ENCODE measurements around the gene TAS2R16.

TAS2R16 gene

GRCh38 chr7:122988333-122988732, 7.2 kb downstream of the TAS2R16 start:
- TF ChIP-seq CTCF (IDR thresholded peaks at IDR 0.05; ENCODE audit: low read depth, low read length, poor library complexity, severe bottlenecking) (no peak), EZH2phosphoT487 (IDR thresholded peaks at IDR 0.05; ENCODE audit: borderline replicate concordance, low read length) (no peak)
- no peaks in the 10 kb centered on the region for H3K27me3 ChIP-seq (ENCODE audit: control insufficient read depth, low read length)
- H3K79me2 ChIP-seq (ENCODE audit: control insufficient read depth, low read length) = no peaks in the 10 kb centered on the region
- H3K9me2 ChIP-seq (replicated peaks; ENCODE audit: control insufficient read depth, low read length) = no peaks in the 10 kb centered on the region
- H3K4me2 ChIP-seq (ENCODE audit: low read length) = no peak overlapping the region
- H3K4me3 ChIP-seq (ENCODE audit: low read length) = no peak overlapping the region
- H3F3A ChIP-seq (ENCODE audit: control insufficient read depth, insufficient read depth) = no peaks in the 10 kb centered on the region
- H3K9me3 ChIP-seq (ENCODE audit: control insufficient read depth, insufficient read depth, low read length) = no peaks in the 10 kb centered on the region
- H3K4me1 ChIP-seq (ENCODE audit: control insufficient read depth, low read length) = no peaks in the 10 kb centered on the region
- no peak overlapping the region for H3K27ac ChIP-seq (ENCODE audit: low read depth, low read length)
- no peaks in the 10 kb centered on the region for H4K20me1 ChIP-seq (ENCODE audit: control insufficient read depth, insufficient read depth, low read depth, low read length)
- H3K36me3 ChIP-seq (ENCODE audit: control insufficient read depth, low read length) = no peaks in the 10 kb centered on the region

- Histone ChIP-seq H3K27ac (ENCODE audit: low read depth, low read length) (no peak overlapping the region), H4K20me1 (ENCODE audit: control insufficient read depth, insufficient read depth, low read depth, low read length) (no peaks in the 10 kb centered on the region), H3K9me3 (ENCODE audit: control insufficient read depth, insufficient read depth, low read length) (no peaks in the 10 kb centered on the region), H3K79me2 (ENCODE audit: control insufficient read depth, low read length) (no peaks in the 10 kb centered on the region), H3K4me2 (ENCODE audit: low read length) (no peak overlapping the region), H3K4me1 (ENCODE audit: control insufficient read depth, low read length) (no peaks in the 10 kb centered on the region), H3F3A (ENCODE audit: control insufficient read depth, insufficient read depth) (no peaks in the 10 kb centered on the region), H3K4me3 (ENCODE audit: low read length) (no peak overlapping the region), H3K36me3 (ENCODE audit: control insufficient read depth, low read length) (no peaks in the 10 kb centered on the region), H3K27me3 (ENCODE audit: control insufficient read depth, low read length) (no peaks in the 10 kb centered on the region), H3K9me2 (replicated peaks; ENCODE audit: control insufficient read depth, low read length) (no peaks in the 10 kb centered on the region)
- TF ChIP-seq CTCF (IDR thresholded peaks at IDR 0.05; ENCODE audit: low read depth, low read length, poor library complexity, severe bottlenecking) = no peak
- no peak for TF ChIP-seq EZH2phosphoT487 (IDR thresholded peaks at IDR 0.05; ENCODE audit: borderline replicate concordance, low read length)
Measured at GRCh38 chr7:122987463-122987862, 8.0 kb downstream of the TAS2R16 start.

- Histone ChIP-seq H3K9me2 (replicated peaks; ENCODE audit: control insufficient read depth, low read length) (no peaks in the 10 kb centered on the region), H3K4me2 (ENCODE audit: low read length) (no peak overlapping the region), H3K4me1 (ENCODE audit: control insufficient read depth, low read length) (no peaks in the 10 kb centered on the region), H3K27me3 (ENCODE audit: control insufficient read depth, low read length) (no peaks in the 10 kb centered on the region), H3K36me3 (ENCODE audit: control insufficient read depth, low read length) (no peaks in the 10 kb centered on the region), H3K4me3 (ENCODE audit: low read length) (no peak overlapping the region), H3K9me3 (ENCODE audit: control insufficient read depth, insufficient read depth, low read length) (no peaks in the 10 kb centered on the region), H3K79me2 (ENCODE audit: control insufficient read depth, low read length) (no peaks in the 10 kb centered on the region), H3F3A (ENCODE audit: control insufficient read depth, insufficient read depth) (no peaks in the 10 kb centered on the region), H3K27ac (ENCODE audit: low read depth, low read length) (no peak overlapping the region), H4K20me1 (ENCODE audit: control insufficient read depth, insufficient read depth, low read depth, low read length) (no peaks in the 10 kb centered on the region)
- TF ChIP-seq CTCF (IDR thresholded peaks at IDR 0.05; ENCODE audit: low read depth, low read length, poor library complexity, severe bottlenecking) = no peak
- no peak for TF ChIP-seq EZH2phosphoT487 (IDR thresholded peaks at IDR 0.05; ENCODE audit: borderline replicate concordance, low read length)
Measured at GRCh38 chr7:122984021-122984420, 11.5 kb downstream of the TAS2R16 start.

GRCh38 chr7:122983261-122983660, 12.2 kb downstream of the TAS2R16 start:
- no peak overlapping the region for H3K4me2 ChIP-seq (ENCODE audit: low read length)

More at GRCh38 chr7:122983261-122983660, 12.2 kb downstream of the TAS2R16 start:
- H3K36me3 ChIP-seq (ENCODE audit: control insufficient read depth, low read length) = no peaks in the 10 kb centered on the region
- no peaks in the 10 kb centered on the region for H3K9me2 ChIP-seq (replicated peaks; ENCODE audit: control insufficient read depth, low read length)
- no peaks in the 10 kb centered on the region for H3K4me1 ChIP-seq (ENCODE audit: control insufficient read depth, low read length)
- H4K20me1 ChIP-seq (ENCODE audit: control insufficient read depth, insufficient read depth, low read depth, low read length) = no peaks in the 10 kb centered on the region
- no peaks in the 10 kb centered on the region for H3F3A ChIP-seq (ENCODE audit: control insufficient read depth, insufficient read depth)
- no peak overlapping the region for H3K4me3 ChIP-seq (ENCODE audit: low read length)
- H3K27ac ChIP-seq (ENCODE audit: low read depth, low read length) = no peak overlapping the region
- TF ChIP-seq EZH2phosphoT487 (IDR thresholded peaks at IDR 0.05; ENCODE audit: borderline replicate concordance, low read length) (no peak), CTCF (IDR thresholded peaks at IDR 0.05; ENCODE audit: low read depth, low read length, poor library complexity, severe bottlenecking) (no peak)
- no peaks in the 10 kb centered on the region for H3K27me3 ChIP-seq (ENCODE audit: control insufficient read depth, low read length)
- no peaks in the 10 kb centered on the region for H3K79me2 ChIP-seq (ENCODE audit: control insufficient read depth, low read length)
- no peaks in the 10 kb centered on the region for H3K9me3 ChIP-seq (ENCODE audit: control insufficient read depth, insufficient read depth, low read length)
